Ammon's horn (tissue), 1 donor: ENCODE measurements around the gene ASB10.
A peak's percentile ranks its signal among the peaks of the same experiment; 100 is the strongest.

Source experiments
- DNase-seq: peaks from one replicate; pipeline ENCODE4 v3.0.0-alpha.2; 2016; ENCODE audit warnings: low spot score

Gene ASB10

GRCh38 chr7:151187409-151188251 lies 580 bp upstream of the ASB10 start:
- no peak for DNase-seq

- no peak for DNase-seq
Observed at GRCh38 chr7:151185762-151186639, 1.0 kb downstream of the ASB10 start.

GRCh38 chr7:151181011-151181431 lies 6.0 kb downstream of the ASB10 start:
- DNase-seq: no peak

DNA sequence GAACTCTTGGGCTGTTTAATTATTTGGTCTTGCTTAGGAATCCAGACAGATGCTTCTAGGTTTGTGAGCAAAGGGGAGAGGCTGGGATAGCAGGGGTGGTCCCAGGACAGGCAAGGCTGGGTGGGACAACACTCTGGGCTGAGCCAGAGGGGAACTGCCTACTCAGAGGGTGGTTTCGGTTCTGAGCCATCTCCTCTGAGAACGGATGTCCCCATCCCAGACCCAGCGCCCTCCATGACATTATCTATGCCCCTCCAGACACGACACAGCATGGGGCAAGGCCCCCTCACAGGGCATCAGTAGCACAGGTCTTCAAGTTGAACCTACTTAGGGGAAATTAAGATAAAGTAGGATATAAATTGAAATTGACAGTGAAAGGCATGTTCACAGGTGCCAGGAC lies 7.1 kb downstream of the ASB10 start:
- DNase-seq: no peak

- DNase-seq: no peak
Observed at GRCh38 chr7:151179287-151179860, 7.7 kb downstream of the ASB10 start.

GRCh38 chr7:151178831-151179230 lies 8.2 kb downstream of the ASB10 start:
- DNase-seq: no peak

GRCh38 chr7:151178236-151178635 lies 8.8 kb downstream of the ASB10 start:
- no peak for DNase-seq

GRCh38 chr7:151177310-151177709 lies 9.7 kb downstream of the ASB10 start:
- no peak for DNase-seq

- DNase-seq: no peak
Observed at GRCh38 chr7:151176401-151176800, 10.6 kb downstream of the ASB10 start.

- no peak for DNase-seq
Observed at GRCh38 chr7:151175793-151176311, 11.2 kb downstream of the ASB10 start.

- no peak for DNase-seq
Observed at GRCh38 chr7:151175047-151175792, 11.8 kb downstream of the ASB10 start.

- no peak for DNase-seq
Observed at GRCh38 chr7:151174246-151175046, 12.6 kb downstream of the ASB10 start.

DNA sequence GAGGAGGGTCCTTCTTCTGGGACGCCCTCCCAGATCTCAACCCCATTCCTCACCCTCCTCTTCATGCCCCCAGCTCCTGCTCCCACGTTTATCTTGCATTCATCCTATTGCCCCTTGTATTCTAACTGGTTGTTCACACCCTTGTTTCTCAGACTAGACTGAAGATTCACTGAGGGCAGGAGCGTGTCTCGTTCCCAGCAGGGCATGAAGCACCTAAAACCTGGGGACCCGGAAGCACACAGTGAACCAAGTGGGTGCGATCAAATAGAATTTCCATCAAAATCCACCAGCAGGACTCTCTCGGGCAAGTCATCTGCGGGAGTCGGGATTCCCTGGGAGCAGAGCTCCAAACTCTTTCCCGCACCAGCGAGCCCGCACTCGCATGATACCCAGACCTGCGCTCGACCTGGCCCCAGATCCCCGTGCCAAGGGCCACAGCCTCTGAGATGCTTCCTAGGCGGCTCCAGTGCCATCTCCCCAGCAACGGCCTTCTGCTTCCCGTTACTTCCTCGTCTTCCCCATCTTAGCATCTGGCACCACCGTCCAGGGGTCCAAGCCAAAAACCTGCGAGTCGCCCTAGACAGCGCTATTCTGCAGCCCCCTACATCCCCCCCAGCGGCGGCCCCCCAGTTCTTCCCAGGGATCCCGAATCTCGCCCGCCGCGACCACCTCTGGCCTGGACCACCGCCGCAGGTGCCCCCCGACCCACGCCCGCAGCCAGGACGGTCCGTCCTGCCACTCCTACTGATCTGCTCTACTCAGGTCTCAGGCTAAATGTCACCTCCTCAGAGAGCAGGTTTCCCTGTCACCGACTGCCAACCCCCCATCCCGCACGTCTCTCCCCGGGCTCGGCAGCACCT lies 13.4 kb downstream of the ASB10 start:
- DNase-seq: no peak

- peak; percentile 89 for DNase-seq
Observed at GRCh38 chr7:151172273-151173141, 14.5 kb downstream of the ASB10 start.

DNA sequence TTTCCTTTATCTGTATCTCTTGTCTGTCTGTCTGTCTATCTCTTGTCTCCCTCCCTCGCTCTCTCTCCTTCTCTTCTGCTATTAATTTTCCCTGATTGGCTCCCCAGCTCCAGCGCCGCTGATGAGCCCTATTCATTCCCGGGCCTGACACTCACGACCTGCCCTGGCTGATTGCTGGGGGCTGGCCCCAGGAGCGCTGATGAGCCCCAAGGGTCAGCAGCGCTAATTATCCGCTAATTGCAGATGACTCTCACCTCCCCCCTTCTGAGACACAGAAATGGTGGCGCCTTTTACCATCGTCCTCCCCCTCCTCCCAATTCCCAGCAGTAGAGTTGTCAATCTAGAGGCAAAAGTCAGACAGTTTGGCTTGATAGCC lies 18.3 kb downstream of the ASB10 start:
- DNase-seq: no peak

DNA sequence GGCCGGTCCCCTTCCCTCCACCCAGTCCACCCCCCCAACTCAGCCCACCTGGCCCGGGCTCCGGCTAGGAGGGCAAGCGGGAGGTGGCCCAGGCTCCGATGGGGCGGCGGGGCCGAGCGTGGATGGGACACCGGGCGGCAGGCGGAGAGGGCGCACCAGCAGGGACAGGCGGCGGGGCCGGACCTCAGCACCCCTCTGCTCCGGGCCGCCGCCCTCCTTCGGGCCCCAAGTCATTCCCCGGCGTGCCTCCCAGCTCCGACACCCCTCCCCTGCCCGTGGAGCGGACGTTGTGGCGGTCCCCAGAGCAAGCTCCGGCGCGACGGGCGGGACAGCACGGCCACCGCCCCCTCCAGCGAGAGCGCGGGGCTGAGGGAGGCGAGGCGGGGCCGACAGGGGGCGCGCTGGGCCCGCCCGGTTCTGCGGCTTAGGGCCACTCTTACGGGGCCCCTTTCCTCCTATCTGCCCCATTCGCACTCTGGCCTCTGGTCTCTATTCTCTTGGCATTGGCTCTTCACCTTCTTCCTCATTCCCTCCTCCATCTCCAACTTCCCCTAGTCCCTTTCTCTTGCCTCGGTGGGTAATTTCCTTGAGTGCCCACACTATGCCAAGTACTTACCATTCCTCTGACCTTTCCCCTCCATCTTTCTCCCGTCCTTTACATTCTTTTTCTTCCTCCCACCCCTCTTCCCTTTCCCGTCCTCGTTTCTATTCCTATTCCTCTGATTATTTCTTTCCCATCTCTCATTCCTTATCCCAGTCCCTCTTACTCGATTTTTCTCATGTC lies 18.9 kb downstream of the ASB10 start:
- DNase-seq: no peak

GRCh38 chr7:151167197-151167961 lies 19.7 kb downstream of the ASB10 start, which contains the start of gene GBX1:
Gene GBX1 (minus strand): TSS chr7:151167694. CDS start chr7:151167548, 146 bp downstream.
- DNase-seq: no peak
